Mesodermal cell (in vitro differentiated cells): ENCODE measurements around the gene DNLZ.

Experiments used
- H3K27ac ChIP-seq: 2 replicates; pipeline ENCODE4 v1.7.0; 2013; ENCODE audit warnings: mild to moderate bottlenecking, low read depth, low read length, moderate library complexity; ENCODE audit not compliant: severe bottlenecking
- H3K36me3 ChIP-seq: 2 replicates; pipeline ENCODE4 v1.7.1; 2013; ENCODE audit warnings: mild to moderate bottlenecking, low read length, moderate library complexity; ENCODE audit not compliant: control insufficient read depth, insufficient read depth
- H3K4me1 ChIP-seq: one replicate; pipeline ENCODE4 v1.7.1; 2013; ENCODE audit warnings: mild to moderate bottlenecking, low read length; ENCODE audit not compliant: insufficient read depth, control insufficient read depth, poor library complexity, severe bottlenecking
- H3K4me3 ChIP-seq: 2 replicates; pipeline ENCODE4 v1.7.0; 2013; ENCODE audit warnings: low read length, control low read depth, mild to moderate bottlenecking; ENCODE audit not compliant: insufficient read depth, poor library complexity, severe bottlenecking; ENCODE audit errors: extremely low read depth
- H3K9me3 ChIP-seq: 2 replicates; pipeline ENCODE4 v1.7.1; 2013; ENCODE audit warnings: mild to moderate bottlenecking, low read length, moderate library complexity; ENCODE audit not compliant: control insufficient read depth
- WGBS, 2 experiments: methylation state at CpG; one replicate each; pipeline ENCODE4 v1.1.5; 2013; ENCODE audit warnings: missing lambda C conversion rate in 2 of 2; ENCODE audit not compliant: insufficient coverage in 2 of 2; 5-methylcytosine and 5-hydroxymethylcytosine counted together

Gene DNLZ

DNA sequence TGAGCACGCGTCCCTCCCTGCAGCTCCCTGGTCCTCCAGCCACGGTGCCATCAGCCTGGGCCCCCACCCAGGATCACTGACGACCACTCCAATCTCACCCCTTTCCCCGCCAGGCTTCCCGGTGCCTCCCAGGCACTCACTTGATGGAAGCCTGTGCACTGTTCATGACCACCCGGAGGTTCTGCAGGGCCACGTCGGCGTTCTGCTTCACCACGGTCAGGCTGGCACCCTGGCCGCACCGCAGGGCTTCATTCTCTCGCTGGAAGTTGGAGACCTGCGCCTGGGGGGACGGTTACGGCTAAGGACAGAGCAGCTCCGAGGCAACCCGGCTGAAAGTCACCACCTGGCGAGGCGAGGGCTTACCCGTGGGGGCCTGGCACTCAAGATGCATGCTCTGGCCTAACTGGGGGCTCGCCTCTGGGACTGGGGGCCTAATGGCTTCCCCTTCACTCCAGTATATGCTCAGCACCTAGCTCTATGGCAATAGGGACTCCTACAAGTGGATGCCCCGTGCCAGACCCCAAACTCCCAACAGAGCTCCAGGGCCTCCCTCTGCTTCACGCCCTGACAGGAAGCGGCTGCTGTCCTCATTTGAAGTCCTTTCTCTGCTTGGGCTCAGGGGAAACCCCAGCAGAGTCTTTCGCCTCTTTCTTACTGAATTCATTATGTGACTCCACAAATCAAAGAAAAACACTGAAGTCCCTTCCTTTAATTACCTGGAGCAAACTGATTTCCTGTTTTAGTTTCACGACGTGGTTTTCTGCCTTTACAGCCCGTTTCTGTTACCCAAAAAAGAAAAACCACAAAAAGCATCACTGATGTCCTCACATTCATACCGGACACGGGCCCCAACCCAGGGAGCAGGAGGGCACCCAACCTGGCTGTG is 40.6 kb upstream of the DNLZ start:
- H3K4me1 ChIP-seq = no peaks in the 10 kb centered on the region
- H3K27ac ChIP-seq = no peak overlapping the region
- H3K36me3 ChIP-seq = peaks cover 59% of the 10 kb centered on the region
- H3K9me3 ChIP-seq = no peaks in the 10 kb centered on the region
- H3K4me3 ChIP-seq = no peak overlapping the region
- 96 to 97% methylated on average over 20 to 32 of the region's 32 CpGs for WGBS, 2 experiments

DNA sequence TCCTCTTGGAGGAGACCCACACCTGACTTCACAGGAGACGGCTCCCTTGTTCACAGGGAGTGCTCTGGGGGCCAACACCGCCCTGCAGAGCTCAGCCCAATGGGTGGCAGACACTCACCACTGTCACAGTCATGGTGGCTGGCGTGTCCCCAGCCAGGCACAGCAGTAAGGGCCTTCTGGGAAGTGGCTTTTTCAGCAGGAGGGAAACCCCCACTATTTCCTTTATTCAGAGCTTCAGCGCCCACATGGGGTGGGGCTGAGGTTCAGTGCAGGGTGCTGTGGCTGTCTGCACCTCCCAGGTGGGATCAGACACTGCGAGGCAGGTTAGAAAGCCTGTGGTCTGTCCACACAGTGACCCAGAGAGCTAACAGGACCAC is 40.0 kb upstream of the DNLZ start:
- H3K36me3 ChIP-seq = peaks cover 56% of the 10 kb centered on the region
- WGBS, 2 experiments = 93 to 98% methylated on average over 3 to 4 of the region's 5 CpGs
- H3K4me1 ChIP-seq = peaks cover 5% of the 10 kb centered on the region
- no peaks in the 10 kb centered on the region for H3K9me3 ChIP-seq
- H3K4me3 ChIP-seq = no peak overlapping the region
- no peak overlapping the region for H3K27ac ChIP-seq

- Histone ChIP-seq H3K4me3 (no peak overlapping the region), H3K36me3 (peaks cover 62% of the 10 kb centered on the region), H3K4me1 (peaks cover 9% of the 10 kb centered on the region), H3K9me3 (no peaks in the 10 kb centered on the region), H3K27ac (no peak overlapping the region)
- 88 to 91% methylated on average over 12 of the region's 13 CpGs for WGBS, 2 experiments
These were observed 38.5 kb upstream of the DNLZ start for GRCh38 chr9:136402067-136402466.

GRCh38 chr9:136401173-136401922 is 37.8 kb upstream of the DNLZ start:
- Histone ChIP-seq H3K4me3 (no peak overlapping the region), H3K36me3 (peaks cover 64% of the 10 kb centered on the region), H3K9me3 (no peaks in the 10 kb centered on the region), H3K27ac (no peak overlapping the region), H3K4me1 (peaks cover 9% of the 10 kb centered on the region)
- 94 to 98% methylated on average over 12 to 18 of the region's 18 CpGs for WGBS, 2 experiments

- peak within 1 kb of the TSS; percentile 59 for H3K27ac ChIP-seq
- WGBS, 2 experiments = 20 to 25% methylated on average over 50 to 57 of the region's 71 CpGs
- no peaks in the 10 kb centered on the region for H3K9me3 ChIP-seq
- peak within 1 kb of the TSS; percentile 83 for H3K4me3 ChIP-seq
- peaks cover 9% of the 10 kb centered on the region for H3K4me1 ChIP-seq
- peaks cover 64% of the 10 kb centered on the region for H3K36me3 ChIP-seq
These were observed 36.7 kb upstream of the DNLZ start, which contains the start of gene SNAPC4 for GRCh38 chr9:136400038-136400834. Gene SNAPC4, minus strand, starts transcription at chr9:136400170. Its CDS starts 1,742 bp downstream, at chr9:136398428.

DNA sequence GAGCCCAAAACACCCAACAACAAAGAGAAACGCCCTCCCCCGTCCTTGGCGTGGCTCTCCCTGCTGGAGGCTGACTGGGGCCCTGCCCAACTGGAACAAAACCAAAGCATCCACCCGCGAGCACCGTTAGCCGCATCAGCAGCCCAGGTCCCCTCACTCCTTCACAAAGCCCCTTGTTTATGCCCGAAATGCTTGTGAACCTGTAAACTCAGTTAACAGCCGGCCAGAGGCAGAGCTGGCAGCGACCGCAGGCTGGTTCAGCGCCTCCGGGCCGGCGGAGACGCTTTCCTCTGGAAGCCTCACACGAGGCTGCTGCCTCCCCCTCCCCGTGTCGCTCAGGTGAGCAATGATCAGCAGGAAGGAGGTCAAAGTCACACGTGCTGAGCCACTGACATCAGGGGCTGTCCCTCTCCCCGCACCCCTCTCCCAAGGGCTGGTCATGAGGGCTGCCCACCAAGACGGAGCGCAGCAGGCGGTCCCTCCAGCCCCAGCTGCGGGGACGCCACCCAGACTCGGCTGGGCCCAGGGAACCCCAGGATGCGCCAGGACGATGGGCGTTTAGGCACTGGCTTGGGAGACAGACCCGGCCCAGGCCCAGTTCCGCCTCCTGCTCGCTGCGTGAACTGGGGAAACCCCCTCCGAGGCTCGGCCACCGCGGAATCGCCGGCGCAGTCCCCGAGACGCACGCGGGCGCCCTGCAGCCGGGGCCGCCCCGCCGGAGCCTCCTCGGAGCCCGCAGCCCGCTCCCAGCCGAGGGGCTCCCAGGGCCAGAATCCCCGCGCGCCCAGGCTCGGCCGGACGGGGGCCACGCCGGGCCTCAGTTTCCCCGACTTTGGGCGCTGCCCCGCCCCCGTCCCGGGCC is 35.9 kb upstream of the DNLZ start:
- peak overlapping the region; percentile 83 for H3K4me3 ChIP-seq
- H3K9me3 ChIP-seq = no peaks in the 10 kb centered on the region
- 4 to 5% methylated on average over 60 to 66 of the region's 67 CpGs for WGBS, 2 experiments
- H3K27ac ChIP-seq = no peak overlapping the region
- peaks cover 65% of the 10 kb centered on the region for H3K36me3 ChIP-seq
- peaks cover 9% of the 10 kb centered on the region for H3K4me1 ChIP-seq

- H3K27ac ChIP-seq = no peak overlapping the region
- peaks cover 9% of the 10 kb centered on the region for H3K4me1 ChIP-seq
- H3K36me3 ChIP-seq = peaks cover 65% of the 10 kb centered on the region
- H3K9me3 ChIP-seq = no peaks in the 10 kb centered on the region
- no peak overlapping the region for H3K4me3 ChIP-seq
- WGBS, 2 experiments = 99% methylated on average over 11 to 12 of the region's 12 CpGs
These were observed 34.7 kb upstream of the DNLZ start for GRCh38 chr9:136398286-136398685.

DNA sequence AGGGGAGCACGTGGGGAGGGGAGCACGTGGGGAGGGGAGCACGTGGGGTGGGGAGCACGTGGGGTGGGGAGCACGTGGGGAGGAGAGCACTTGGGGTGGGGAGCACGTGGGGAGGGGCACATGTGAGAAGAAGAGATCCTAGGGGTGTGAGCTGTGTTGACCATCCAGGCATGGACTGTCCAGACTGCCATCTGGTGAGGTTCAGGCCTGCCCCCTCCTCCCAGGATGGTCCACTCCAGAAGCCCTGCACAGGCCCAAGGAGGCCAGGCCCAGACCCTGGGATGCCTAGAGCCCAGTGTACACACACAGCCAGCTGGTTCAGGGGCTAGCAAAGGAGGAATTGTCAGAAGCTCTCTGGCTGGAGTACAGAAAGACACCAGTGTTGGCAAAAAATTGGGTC is 34.1 kb upstream of the DNLZ start:
- no peak overlapping the region for H3K27ac ChIP-seq
- H3K36me3 ChIP-seq = peaks cover 70% of the 10 kb centered on the region
- WGBS, 2 experiments = 100% methylated on average over 3 of the region's 6 CpGs; no CpG with 5 or more reads in 1 of the 2 experiments
- H3K4me1 ChIP-seq = peaks cover 9% of the 10 kb centered on the region
- H3K9me3 ChIP-seq = no peaks in the 10 kb centered on the region
- no peak overlapping the region for H3K4me3 ChIP-seq

- Histone ChIP-seq H3K36me3 (peaks cover 75% of the 10 kb centered on the region), H3K4me1 (peaks cover 9% of the 10 kb centered on the region), H3K27ac (no peak overlapping the region), H3K4me3 (no peak overlapping the region), H3K9me3 (no peaks in the 10 kb centered on the region)
- 97 to 100% methylated on average over 3 to 4 of the region's 4 CpGs for WGBS, 2 experiments
These were observed 32.6 kb upstream of the DNLZ start for GRCh38 chr9:136396219-136396515.
